Posterior vena cava (tissue), 2 donors: Measurements from ENCODE around the gene GRIFIN. TPM values are rescaled to one million over a fixed set of nuclear protein-coding genes. Genes with fewer than 3 reads are reported as not detected.
"Not testable (repeated sequence)": the region's sequence is repeated elsewhere in the genome, so short reads cannot be mapped to it uniquely, and the experiment has no call there.

Experiments used
- DNase-seq: peaks from one replicate; pipeline ENCODE4 v3.0.0-alpha.2; 2020; ENCODE audit warnings: low spot score
- intact Hi-C, 2 donors: fragments of 100-400 bp; cut with DNase I; formaldehyde crosslinking; loops; one replicate each; pipeline versions ENCODE4 v1.14.1 to v1.14.2; 2022 to 2023
- total RNA-seq, 2 donors: library from RNA; stranded (reverse); fragmentation: NEBNext Ultra II Directional; extraction: Animal tissue kit (Norgen Biotek cat#: 25700); gene quantifications; one replicate each; pipeline ENCODE4 v1.2.1, GENCODE V29; 2021
- donor health status: DM: yes; HTN: yes; CAD: no.
- donor health status: DM: yes; HTN: yes; CAD: no.

Gene GRIFIN
- total RNA-seq, 2 donors from 2014 or later = not detected

DNA sequence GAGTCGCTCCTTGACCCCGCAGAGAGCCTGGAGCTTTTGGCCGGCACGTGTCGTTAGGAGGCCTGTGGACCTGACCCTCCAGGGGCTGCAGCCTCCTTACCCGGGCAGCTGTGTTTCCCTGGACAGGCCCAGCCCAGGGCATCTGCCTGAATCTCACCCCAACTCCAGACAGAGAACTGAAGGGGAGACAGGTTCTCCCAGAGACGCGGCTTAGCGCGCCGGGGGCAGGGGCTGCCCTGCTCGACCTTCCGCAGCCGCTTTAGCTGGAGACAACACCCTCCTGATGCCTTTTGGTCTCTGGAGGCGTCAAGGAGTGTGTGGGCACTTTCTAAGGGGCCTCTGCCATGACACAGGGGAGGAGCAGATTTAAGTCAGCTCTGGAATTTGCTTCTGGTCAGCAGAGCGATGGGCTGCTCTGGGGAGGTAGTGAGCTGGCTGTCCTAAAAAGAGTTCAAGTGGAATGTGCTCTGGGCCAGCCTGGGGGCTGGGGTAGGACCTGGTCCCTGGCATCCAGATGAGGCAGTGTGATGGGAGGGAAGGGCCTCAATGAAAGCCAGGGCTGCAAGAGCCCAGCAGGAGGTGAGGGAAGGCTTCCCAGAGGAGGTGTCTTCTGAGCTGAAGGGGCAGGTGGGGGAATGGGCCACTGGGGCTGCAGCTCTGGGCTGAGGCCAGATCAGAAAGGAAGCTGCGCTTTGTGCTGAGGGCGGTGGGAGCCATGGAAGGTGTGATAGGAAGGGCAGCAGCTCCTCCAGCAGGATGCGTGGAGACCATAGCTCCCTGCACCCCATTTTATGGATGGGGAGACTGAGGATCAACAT, 5.8 kb downstream of the GRIFIN start:
- intact Hi-C loops = loop anchor here (5.0 to 10.0 kb wide), 3 partner anchors 84 to 893 kb away; partner anchors contain the start of genes BRAT1 (in 1 of the 2) and IQCE (in 1 of the 2)
- DNase-seq = no peak

DNA sequence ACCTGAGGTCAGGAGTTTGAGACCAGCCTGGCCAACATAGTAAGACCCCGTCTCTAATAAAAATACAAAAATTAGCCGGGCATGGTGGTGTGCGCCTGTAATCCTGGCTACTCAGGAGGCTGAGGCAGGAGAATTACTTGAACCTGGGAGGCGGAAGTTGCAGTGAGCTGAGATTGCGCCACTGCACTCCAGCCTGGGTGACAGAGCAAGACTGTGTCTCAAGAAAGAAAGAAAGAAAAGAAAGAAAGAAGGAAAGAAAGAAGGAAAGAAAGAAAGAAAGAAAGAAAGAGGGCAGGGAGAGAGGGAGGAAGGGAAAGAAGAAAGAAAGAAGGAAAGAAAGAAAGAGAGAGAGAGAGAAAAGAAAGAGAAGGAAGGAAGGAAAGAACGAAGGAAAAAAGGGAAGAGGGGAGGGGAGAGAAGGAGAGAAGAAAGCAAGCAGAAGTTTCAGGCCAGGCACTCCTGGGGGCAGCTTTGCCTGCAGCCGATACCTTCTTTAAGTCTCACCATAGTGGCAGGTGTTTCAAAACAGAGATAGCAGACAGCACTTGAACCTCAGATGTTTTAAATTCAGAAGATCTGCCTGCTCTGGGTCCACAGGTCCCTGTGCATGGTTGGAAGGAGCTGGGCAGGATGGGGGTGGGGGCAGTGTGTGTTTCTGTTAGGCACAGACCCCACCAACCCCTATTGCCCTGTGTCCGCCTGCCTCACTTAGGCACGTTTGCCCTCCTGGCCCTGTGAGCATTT, 6.6 kb downstream of the GRIFIN start:
- not testable (repeated sequence) for DNase-seq
- intact Hi-C loops = loop anchor here (5.0 to 10.0 kb wide), 3 partner anchors 85 to 892 kb away; partner anchors contain the start of genes BRAT1 (in 1 of the 2) and IQCE (in 1 of the 2)

DNA sequence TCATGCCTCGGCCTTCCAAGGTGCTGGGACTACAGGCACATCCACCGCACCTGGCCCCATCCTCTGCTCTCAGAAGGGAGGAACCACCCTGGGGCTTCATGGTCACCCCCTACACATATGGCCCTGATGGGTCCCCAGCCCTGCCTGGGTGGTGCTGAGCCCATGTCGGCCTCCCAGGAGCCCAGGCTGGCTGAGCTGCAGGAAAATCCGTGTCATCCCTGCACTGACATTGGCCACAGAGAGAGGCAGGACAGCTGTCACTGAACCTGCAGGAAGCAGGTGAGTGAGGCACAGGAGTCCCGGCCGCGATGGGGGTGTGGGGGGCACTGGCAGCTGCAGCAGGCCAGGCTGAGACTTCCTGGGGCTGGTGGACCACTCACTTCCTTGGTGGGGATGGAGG, 8.0 kb downstream of the GRIFIN start:
- intact Hi-C loops = no loop called here
- no peak for DNase-seq

DNA sequence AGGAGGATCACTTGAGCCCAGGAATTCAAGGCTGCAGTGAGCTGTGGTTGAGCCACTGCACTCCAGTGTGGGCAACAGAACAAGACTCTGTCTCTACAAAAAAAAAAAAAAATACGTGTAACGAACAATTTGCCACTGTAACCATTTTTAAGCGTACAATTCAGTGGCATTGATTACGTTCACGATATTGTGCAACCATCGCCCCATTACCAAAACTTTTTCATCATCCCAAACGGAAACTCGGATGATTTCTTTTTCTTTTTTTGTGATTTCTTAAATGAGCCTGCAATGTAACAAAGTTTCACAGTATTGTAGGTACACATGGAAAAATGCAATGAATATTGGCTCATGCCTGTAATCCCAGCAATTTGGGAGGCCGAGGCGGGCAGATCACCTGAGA, 9.5 kb downstream of the GRIFIN start:
- DNase-seq = no peak

DNA sequence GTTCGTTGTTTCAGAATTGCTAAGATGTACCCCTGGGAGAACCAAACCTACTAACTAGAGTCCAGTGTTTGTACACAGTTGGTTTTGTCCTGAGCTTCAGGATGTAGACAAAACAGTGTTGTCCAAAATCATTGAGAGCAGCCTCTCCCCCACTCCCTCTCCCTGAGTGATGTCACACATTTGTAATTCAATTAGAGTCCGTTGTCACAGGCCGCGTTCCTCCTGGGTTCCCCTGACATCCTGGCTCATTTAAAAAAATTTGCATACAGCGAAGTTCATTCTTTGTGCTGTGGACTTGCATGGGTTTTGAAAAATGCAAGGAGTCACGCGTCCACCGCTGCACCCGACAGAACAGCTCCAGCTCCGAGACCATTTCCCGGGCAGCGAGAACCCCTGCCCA, 10.3 kb downstream of the GRIFIN start:
- intact Hi-C loops = no loop called here
- no peak for DNase-seq

More for the DNA sequence above, 9.5 kb downstream of the GRIFIN start:
- intact Hi-C loops = no loop called here

DNA sequence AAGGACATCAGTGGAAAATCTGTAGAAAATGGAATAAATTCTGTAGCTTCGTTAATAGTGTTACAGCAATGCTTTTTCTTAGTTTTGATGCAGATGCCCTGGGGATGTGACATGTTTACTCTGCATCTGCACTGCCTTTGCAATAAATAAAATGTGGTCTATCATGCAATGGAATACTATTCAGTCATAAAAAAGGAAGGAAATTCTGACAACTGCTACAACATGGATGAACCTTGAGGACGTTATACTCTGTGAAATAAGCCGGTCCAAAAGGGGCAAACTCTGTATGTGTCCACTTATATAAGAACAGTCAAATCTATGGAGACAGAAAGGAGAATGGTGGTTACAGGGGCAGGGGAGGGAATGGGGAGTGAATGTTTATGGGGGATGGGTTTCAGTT, 13.5 kb downstream of the GRIFIN start:
- intact Hi-C loops = no loop called here

DNA sequence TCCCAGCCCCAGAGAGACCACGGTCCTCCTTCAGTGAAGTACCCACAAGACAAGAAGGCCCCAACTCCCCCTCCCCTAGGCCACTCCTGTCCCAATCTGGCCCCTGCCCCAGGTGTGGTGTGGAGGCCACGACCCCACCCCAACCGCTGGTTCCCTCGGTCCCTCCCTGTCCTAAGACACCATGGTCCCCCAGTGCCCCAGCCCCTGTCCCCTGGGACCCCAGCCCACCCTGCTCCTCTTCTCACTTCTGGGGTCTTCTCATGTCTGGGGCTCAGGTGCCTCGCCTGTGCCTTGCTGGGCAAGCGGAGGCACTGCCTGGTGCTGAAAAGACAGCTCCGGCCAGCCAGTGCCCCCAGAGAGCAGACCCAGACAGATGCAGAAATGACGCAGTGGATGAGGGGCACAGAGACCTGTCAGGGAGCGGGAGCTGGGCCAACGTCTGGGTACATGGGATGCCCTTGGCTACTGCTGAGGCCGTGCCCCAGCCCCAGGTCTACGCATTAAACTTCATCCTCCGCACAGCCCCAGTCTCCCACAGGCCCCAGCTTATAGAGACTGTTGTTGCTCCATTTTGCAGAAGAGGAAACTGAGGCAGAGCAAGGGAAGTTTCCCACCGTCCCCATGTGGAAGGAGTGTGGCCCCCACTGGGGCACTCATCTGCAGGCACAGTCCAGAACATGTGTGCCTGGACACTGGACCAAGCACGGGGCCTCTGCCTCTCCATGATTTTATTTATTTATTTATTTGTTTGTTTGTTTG, 14.8 kb downstream of the GRIFIN start:
- intact Hi-C loops = no loop called here
- DNase-seq = no peak

More for the DNA sequence above, 13.5 kb downstream of the GRIFIN start:
- no peak for DNase-seq

DNA sequence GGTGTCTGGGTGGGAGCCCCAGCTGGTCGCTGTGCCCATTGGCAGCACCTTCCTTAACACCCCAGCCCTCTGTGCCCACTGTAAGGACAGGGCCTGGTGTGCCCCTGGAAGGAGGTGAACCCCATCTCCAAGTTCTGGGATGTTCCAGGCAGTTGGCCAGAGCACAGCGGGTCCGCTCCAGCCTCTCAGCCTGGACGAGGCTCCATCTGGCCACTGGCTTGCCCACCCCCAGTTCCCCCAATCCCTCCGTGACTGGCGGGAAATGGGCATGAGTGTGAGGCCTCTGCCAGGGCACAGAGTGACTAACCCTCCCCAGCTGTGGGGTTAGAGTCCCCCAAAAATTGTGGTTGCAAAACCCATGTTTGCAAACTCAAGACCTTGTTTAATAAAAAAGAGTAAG, 15.6 kb downstream of the GRIFIN start:
- DNase-seq = no peak
- intact Hi-C loops = no loop called here

DNA sequence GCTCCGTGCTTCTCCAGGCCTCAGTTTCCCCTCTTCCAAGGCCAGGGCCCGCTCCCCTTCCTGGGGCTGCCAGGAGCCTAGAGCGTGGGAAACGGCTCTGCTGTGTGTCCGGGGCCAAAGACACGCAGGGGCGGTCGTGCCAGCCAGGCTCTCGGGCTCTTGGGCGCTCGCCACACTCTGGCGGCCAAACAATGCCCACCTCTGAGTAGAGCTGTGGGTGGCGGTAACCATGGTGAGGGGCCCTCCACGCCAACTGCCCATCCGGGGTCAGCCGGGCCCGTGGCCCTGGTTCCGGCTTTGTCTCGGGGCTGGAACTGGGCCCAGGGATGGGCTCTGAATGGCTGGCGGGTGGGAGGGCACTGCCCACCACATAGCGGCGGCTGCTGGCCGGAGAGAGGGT, 16.0 kb downstream of the GRIFIN start:
- intact Hi-C loops = no loop called here
- no peak for DNase-seq

DNA sequence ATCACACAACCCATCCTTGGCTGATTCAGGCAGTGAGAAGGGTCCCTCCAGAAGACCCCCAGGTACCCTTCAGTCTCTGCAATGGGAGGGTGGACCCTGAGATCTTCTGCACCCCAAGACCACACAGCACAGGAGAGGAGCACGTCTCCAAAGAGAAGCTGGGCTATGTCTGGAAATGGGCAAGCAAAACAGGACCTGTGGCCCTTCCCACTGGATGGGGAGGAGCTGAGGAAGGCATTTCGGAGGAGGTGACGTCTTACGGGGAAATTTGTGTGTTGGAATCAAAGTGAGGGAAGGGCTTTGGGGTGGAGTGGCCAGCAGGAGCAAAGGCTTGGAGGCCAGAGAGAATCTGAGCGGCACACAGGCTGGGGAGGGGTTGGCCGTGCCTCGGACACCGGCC, 16.5 kb downstream of the GRIFIN start:
- intact Hi-C loops = loop anchor here in 1 of 2 donors (10.0 kb wide), 1 partner anchor 225 kb away; the partner anchor contains the start of gene AMZ1
- DNase-seq = no peak

DNA sequence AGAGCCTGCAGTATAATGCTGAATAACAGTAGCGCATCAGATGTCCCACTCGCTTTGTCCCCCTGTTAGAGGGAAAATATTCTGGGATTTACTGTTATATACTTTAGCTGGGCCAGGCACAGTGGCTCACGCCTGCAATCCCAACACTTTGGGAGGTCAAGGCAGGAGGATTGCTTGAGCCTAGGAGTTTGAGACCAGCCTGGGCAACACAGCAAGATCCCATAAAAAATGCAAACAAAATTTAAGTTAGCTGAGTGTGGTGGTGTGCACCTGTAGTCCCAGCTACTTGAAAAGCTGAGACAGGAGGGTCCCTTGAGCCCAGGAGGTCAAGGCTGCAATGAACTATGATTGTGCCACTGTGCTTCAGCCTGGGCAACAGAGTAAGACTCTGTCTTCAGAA, 22.3 kb downstream of the GRIFIN start:
- intact Hi-C loops = loop anchor here in 1 of 2 donors (10.0 kb wide), 1 partner anchor 231 kb away; the partner anchor contains the start of gene AMZ1
- DNase-seq = not testable (repeated sequence)

DNA sequence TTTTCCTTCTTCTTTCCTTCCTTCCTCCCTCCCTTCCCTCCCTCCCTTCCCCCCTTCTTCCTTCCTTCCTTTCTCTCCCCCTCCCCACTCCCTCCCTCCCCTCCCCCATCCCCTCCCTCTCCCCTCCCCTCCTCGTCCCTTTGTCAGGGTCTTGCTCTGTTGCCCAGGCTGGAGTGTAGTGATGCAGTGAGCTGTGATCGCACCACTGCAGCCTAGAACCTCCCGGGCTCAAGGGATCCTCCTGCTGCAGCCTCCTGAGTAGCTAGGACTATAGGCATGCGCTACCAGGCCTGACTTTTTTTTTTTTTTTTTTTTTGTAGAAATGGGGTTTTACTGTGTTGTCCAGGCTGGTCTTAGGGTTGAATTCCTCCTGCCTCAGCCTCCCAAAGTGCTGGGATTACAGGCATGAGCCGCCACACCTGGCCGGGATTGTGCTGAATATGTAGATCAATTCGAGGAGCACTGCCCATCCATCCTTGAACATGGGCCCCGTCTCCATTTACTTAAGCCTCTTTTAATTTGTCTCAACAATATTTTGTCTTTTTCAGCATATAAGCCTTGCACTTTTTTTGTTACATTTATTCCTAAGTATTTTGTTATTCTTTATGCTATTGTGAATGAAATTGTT, 23.4 kb downstream of the GRIFIN start:
- intact Hi-C loops = loop anchor here in 1 of 2 donors (10.0 kb wide), 1 partner anchor 232 kb away; the partner anchor contains the start of gene AMZ1
- DNase-seq = no peak

DNA sequence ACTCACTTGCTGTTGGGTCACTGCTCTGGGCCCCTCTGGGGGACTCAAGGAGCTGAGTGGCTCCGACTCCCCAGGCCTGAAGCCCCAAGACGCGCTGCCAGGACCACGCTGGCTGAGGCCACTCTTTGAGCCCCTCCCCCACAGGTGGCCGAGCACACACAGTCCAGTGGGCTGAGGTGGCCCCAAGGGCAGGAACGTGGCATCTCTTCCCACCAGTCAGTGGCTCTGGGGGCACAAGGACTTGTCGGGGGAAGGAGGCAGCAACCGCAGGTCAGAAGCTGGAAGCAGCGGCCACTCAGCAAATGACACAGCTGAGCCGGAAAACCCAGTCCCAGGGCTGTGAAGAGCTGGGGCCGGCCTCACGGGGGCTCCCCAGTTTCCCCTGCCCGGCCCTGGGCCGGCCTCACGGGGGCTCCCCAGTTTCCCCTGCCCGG, 24.1 kb downstream of the GRIFIN start:
- intact Hi-C loops = loop anchor here in 1 of 2 donors (10.0 kb wide), 1 partner anchor 233 kb away; the partner anchor contains the start of gene AMZ1

DNA sequence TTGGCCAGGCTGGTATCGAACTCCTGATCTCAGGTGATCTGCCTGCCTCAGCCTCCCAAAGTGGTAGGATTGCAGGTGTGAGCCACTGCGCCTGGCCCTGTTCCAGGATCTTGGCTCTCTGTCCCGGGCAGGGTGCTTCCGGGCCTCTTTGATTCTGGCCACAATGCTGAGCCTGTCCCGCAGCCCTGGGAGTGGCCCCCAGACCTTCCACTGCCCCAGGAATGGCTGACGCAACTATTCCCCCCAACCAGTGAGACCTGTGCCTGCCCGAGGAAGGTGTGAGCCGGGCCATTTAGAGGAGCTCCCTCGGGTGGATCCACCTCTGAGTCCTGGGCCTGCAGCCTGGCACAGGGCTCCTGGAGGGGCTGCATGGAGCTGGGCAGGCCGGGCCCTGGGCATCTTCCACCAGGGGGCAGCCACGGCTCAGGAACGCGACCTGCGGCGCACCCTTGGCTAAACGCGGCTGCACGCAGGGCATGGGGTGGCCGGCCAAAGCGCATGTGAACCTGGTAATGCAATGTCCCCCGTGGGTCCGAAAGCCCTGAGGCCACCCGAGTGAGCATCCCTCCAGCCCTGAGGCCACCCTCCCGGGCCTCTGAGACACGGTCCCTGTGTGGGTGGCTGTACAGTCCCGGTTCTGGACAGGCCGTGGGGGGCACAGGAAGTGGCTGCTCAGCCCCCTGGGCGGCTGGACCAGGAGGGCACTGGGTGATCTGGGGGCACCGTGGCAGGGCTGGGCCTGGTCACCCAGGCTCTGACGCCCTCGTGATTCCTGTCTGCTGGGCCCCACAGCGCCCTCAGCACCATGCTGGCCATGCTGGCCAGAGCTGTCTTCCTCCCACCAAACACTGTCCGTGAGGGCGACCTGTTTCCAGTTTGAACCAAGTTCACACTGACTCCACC, 24.8 kb downstream of the GRIFIN start:
- peak; percentile 96 for DNase-seq
- intact Hi-C loops = loop anchor here in 1 of 2 donors (10.0 kb wide), 1 partner anchor 233 kb away; the partner anchor contains the start of gene AMZ1

More for the DNA sequence above, 24.1 kb downstream of the GRIFIN start:
- DNase-seq = no peak

DNA sequence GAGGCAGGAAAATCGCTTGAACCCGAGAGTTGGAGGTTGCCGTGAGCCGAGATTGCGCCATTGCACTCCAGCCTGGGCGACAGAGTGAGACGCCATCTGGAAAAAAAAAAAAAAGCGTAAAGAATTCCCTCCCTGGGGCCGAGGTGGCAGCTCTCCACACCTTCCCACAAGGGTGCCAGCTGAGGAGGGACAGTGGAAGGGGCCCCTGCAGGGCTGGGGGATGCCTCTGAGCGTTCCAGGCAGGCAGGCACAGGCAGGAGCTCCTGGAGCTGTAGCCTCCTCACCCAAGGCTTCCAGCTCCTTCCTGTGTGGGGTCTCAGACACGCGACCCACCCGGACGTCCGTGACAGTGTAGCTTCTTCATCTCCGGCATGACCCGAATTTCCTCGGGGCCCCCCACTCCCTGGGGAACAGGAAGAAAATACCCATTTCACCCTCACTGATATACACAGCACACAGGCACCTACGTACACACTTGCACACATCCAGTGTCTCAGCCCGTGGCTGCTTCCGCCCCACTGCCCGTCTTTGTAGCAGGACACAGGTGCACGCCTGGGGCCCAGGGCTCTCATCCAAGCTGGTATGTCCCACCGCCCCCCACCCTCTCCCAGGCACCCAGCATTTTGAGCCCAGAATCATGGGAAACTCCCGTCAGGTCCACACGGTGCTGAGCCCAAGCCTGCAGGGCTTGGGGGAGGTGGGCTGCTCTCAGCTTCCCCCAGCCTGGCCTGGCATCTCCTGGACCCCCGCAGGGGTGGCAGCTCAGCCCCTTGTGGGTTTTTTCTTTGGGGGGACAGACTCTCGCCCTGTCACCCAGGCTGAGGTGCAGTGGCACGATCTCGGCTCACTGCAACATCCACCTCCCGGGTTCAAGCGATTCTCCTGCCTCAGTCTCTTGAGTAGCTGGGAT, 25.7 kb downstream of the GRIFIN start:
- intact Hi-C loops = loop anchor here in 1 of 2 donors (10.0 kb wide), 1 partner anchor 234 kb away; the partner anchor contains the start of gene AMZ1
- DNase-seq = no peak

DNA sequence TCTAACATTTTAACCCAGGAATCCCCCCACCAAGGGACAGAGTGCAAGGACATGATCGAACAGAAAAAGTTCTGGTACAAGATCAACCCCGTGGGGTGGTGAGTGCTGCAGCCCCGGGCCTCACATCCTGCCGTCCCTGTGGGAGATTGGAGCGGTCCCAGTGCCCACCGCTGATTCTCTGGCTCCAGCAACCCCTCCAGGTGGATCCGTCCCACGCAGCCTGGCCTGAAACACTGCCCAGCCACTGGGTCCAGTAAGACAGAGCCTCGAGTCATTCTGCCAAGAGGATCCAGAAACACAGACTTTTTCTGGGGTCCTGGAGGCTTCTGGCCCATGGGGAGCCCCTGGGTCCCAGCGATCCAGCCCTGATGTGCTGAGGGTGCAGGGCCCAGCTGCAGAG, 29.5 kb downstream of the GRIFIN start:
- no peak for DNase-seq
- intact Hi-C loops = no loop called here
